Endothelial cell of umbilical vein (primary cell): ENCODE data around the gene CCDC188.

Experiments used
- CTCF ChIP-seq, 2 donors: IDR thresholded peaks; 1 replicate in 1 of 2; 2 replicates in 1 of 2; pipeline ENCODE4 v1.5.1; 2011; ENCODE audit warnings: low read length in 2 of 2, mild to moderate bottlenecking in 2 of 2, moderate library complexity in 2 of 2, control low read depth in 1 of 2, inconsistent platforms in 1 of 2, low read depth in 1 of 2; ENCODE audit not compliant: insufficient read depth in 1 of 2; ENCODE audit errors: extremely low read depth in 1 of 2
- EZH2 ChIP-seq: IDR thresholded peaks from 2 replicates; pipeline ENCODE4 v1.6.1; 2012; ENCODE audit warnings: borderline replicate concordance, low read depth, mild to moderate bottlenecking, moderate library complexity, low read length, inconsistent platforms; ENCODE audit not compliant: severe bottlenecking
- MAX ChIP-seq: IDR thresholded peaks from 2 replicates; pipeline ENCODE4 v1.6.1; 2011; ENCODE audit not compliant: insufficient read depth, insufficient read length
- POLR2A ChIP-seq: IDR thresholded peaks from 2 replicates; pipeline ENCODE4 v1.6.1; 2012; ENCODE audit warnings: low read depth, mild to moderate bottlenecking, control low read depth, low read length

GRCh38 chr22:20170170-20170569 lies 19.3 kb upstream of the CCDC188 start:
- TF ChIP-seq MAX: no peak
- TF ChIP-seq CTCF (IDR thresholded peaks at IDR 0.05; ENCODE audit: extremely low read depth in 1 of 2, insufficient read depth in 1 of 2, low read depth in 1 of 2, low read length in 2 of 2): no peak
- TF ChIP-seq EZH2: no peak
- TF ChIP-seq POLR2A: no peak
